GM23338 (cell line): ENCODE data around the gene CRADD. TPM values are rescaled to one million over a fixed set of nuclear protein-coding genes. Genes with fewer than 3 reads are reported as not detected.
A peak's percentile ranks its signal among the peaks of the same experiment; 100 is the strongest.

ENCODE experiments used
- ATAC-seq: fragments of 200-7000 bp; cut with Tn5 transposase; 3 replicates; pipeline ENCODE4 v1.9.1; 2020
- DNase-seq: peaks from one replicate; pipeline ENCODE4 v3.0.0-alpha.2; 2015; ENCODE audit warnings: low spot score
- H2AFZ ChIP-seq: fragments of 200-600 bp; sonication (generic); 2 replicates; pipeline ENCODE4 v1.8.0; 2016; ENCODE audit warnings: antibody characterized with exemption, mild to moderate bottlenecking, moderate library complexity
- H3F3A ChIP-seq: fragments of 200-600 bp; sonication (generic); replicated peaks from 2 replicates; pipeline ENCODE4 v1.8.0; 2017; ENCODE audit warnings: antibody characterized with exemption, mixed run types, low read depth
- H3K27ac ChIP-seq: fragments of 200-600 bp; sonication (generic); 2 replicates; pipeline ENCODE4 v1.6.1; 2016; ENCODE audit warnings: low read depth
- H3K27me3 ChIP-seq: fragments of 200-600 bp; sonication (generic); 2 replicates; pipeline ENCODE4 v1.8.0; 2016; ENCODE audit warnings: mild to moderate bottlenecking, mixed run types, moderate library complexity; ENCODE audit not compliant: insufficient read depth
- H3K36me3 ChIP-seq: fragments of 200-600 bp; sonication (generic); 2 replicates; pipeline ENCODE4 v1.8.0; 2016; ENCODE audit warnings: mild to moderate bottlenecking; ENCODE audit not compliant: insufficient read depth
- H3K4me1 ChIP-seq: fragments of 200-600 bp; sonication (generic); 2 replicates; pipeline ENCODE4 v1.8.0; 2016; ENCODE audit warnings: mild to moderate bottlenecking, moderate library complexity; ENCODE audit not compliant: insufficient read depth
- H3K4me2 ChIP-seq: fragments of 200-600 bp; sonication (generic); 2 replicates; pipeline ENCODE4 v1.7.1; 2017; ENCODE audit warnings: mixed run types
- H3K4me3 ChIP-seq: fragments of 200-600 bp; sonication (generic); 2 replicates; pipeline ENCODE4 v1.6.1; 2016; ENCODE audit warnings: mixed run types
- H3K79me2 ChIP-seq: fragments of 200-600 bp; sonication (generic); replicated peaks from 2 replicates; pipeline ENCODE4 v1.8.0; 2017; ENCODE audit warnings: mild to moderate bottlenecking; ENCODE audit not compliant: insufficient read depth
- H3K9me2 ChIP-seq: fragments of 200-600 bp; sonication (generic); 2 replicates; pipeline ENCODE4 v1.8.0; 2017; ENCODE audit not compliant: insufficient read depth
- H4K20me1 ChIP-seq: fragments of 200-600 bp; sonication (generic); replicated peaks from 2 replicates; pipeline ENCODE4 v1.8.0; 2017; ENCODE audit warnings: mild to moderate bottlenecking; ENCODE audit not compliant: insufficient read depth
- H3K27ac Mint-ChIP-seq: 2 replicates; pipeline ENCODE4 v1.8.0; 2020; ENCODE audit warnings: inconsistent platforms, mild to moderate bottlenecking, moderate library complexity, mixed read lengths
- H3K27me3 Mint-ChIP-seq: 3 replicates; pipeline ENCODE4 v1.8.0; 2022; ENCODE audit warnings: low read depth, mild to moderate bottlenecking, moderate library complexity, mixed read lengths, inconsistent platforms; ENCODE audit not compliant: insufficient read depth, poor library complexity
- H3K36me3 Mint-ChIP-seq: 3 replicates; pipeline ENCODE4 v1.8.0; 2021; ENCODE audit warnings: low read depth, mild to moderate bottlenecking, inconsistent platforms, moderate library complexity, mixed read lengths
- H3K4me1 Mint-ChIP-seq: 3 replicates; pipeline ENCODE4 v1.8.0; 2020; ENCODE audit warnings: mild to moderate bottlenecking, inconsistent platforms, mixed read lengths
- H3K4me3 Mint-ChIP-seq: 3 replicates; pipeline ENCODE4 v1.8.0; 2021; ENCODE audit warnings: moderate library complexity, mild to moderate bottlenecking, inconsistent platforms, mixed read lengths
- H3K9me3 Mint-ChIP-seq: 3 replicates; pipeline ENCODE4 v1.8.0; 2020; ENCODE audit warnings: moderate library complexity, mild to moderate bottlenecking, inconsistent platforms, mixed read lengths
- CREB1 ChIP-seq: fragments of 250-450 bp; sonication (Bioruptor Pico); IDR thresholded peaks from 2 replicates; pipeline ENCODE4 v1.5.0; 2020; ENCODE audit warnings: low read depth, mild to moderate bottlenecking, moderate library complexity
- EZH2phosphoT487 ChIP-seq: fragments of 200-600 bp; sonication (generic); IDR thresholded peaks from one replicate; pipeline ENCODE4 v1.8.1; 2018; ENCODE audit warnings: antibody characterized with exemption; ENCODE audit not compliant: unreplicated experiment
- JUNB ChIP-seq: IDR thresholded peaks from one replicate; pipeline ENCODE4 v1.6.1; 2016; ENCODE audit warnings: antibody characterized with exemption; ENCODE audit not compliant: unreplicated experiment
- NANOG ChIP-seq: IDR thresholded peaks from 2 replicates; pipeline ENCODE4 v1.6.1; 2016; ENCODE audit warnings: antibody characterized with exemption, borderline replicate concordance
- POLR2AphosphoS5 ChIP-seq: IDR thresholded peaks from 2 replicates; pipeline ENCODE4 v1.6.1; 2016; ENCODE audit warnings: antibody characterized with exemption, low read depth
- STAT1 ChIP-seq: IDR thresholded peaks from one replicate; pipeline ENCODE4 v1.6.1; 2016; ENCODE audit warnings: antibody characterized with exemption; ENCODE audit not compliant: unreplicated experiment
- ZNF331 ChIP-seq: fragments of 250-450 bp; sonication (Bioruptor Pico); IDR thresholded peaks from 2 replicates; pipeline ENCODE4 v1.5.0; 2020; ENCODE audit warnings: low read depth, mild to moderate bottlenecking, moderate library complexity
- polyA plus RNA-seq: library from polyadenylated mRNA; unstranded; fragments of >200 nt; fragmentation: Nextera tagmentation; extraction: Ambion mirVana; gene quantifications from 2 replicates; pipeline ENCODE4 v1.2.1, GENCODE V29; 2016
- total RNA-seq: library from RNA; depleted of rRNA; stranded (reverse); fragments of >200 nt; shearing (Covaris generic); gene quantifications from 2 replicates; pipeline ENCODE4 v1.2.3, GENCODE V29; 2014
- TF ChIP-seq, protein P1 (sequence below): IDR thresholded peaks from 2 replicates; pipeline ENCODE4 v1.6.1; 2016; ENCODE audit warnings: antibody characterized with exemption
- TF ChIP-seq, protein P2 (sequence below): fragments of 250-450 bp; sonication (Bioruptor Pico); IDR thresholded peaks from 2 replicates; pipeline ENCODE4 v1.5.0; 2020; ENCODE audit warnings: mild to moderate bottlenecking, moderate library complexity

The CRADD gene
- total and polyA plus RNA-seq, 2 experiments from 2014 or later = 6.3 to 27.9 TPM

DNA sequence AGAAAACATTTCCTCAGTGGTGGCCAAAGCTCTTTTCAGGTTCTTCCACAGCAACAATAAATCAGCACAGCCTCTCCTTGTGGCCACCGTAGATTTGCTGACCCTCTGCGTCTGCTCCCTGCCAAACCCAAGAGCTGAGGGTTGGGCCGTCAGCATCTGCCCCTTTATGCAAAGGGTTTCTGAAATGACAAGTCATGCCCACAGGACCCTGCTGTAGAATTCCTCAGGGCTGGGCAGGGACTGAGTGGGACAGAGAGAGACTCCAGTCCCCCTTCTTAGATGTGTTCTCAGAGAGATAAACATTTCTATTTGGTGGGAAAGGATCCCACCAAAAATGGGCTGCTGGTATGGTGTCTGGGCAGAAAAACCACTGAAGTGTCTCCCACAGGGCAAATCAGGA lies 238.2 kb downstream of the CRADD start:
- Histone ChIP-seq H4K20me1 (no peaks in the 10 kb centered on the region), H3K27me3 (no peaks in the 10 kb centered on the region), H3K79me2 (no peaks in the 10 kb centered on the region), H3K36me3 (no peaks in the 10 kb centered on the region), H3F3A (no peaks in the 10 kb centered on the region), H3K4me1 (peaks cover 3% of the 10 kb centered on the region; the same call in 1 of the 2 replicates), H3K4me3 (no peak overlapping the region), H3K27ac (no peak overlapping the region), H3K4me2 (no peak overlapping the region), H2AFZ (no peak overlapping the region), H3K9me2 (0 out of 2 replicates have a peak, but pooled peaks cover 8% of the 10 kb centered on the region)
- no peak for DNase-seq
- H3K36me3 Mint-ChIP-seq = no peaks in the 10 kb centered on the region
- H3K27me3 Mint-ChIP-seq = peaks cover 5% of the 10 kb centered on the region
- 0 out of 2 replicates have a peak overlapping the region, but pooled peaks have one; percentile 63 for H3K27ac Mint-ChIP-seq
- ATAC-seq = no peak
- TF ChIP-seq STAT1 (no peak), CREB1 (CRISPR knock-in tag) (no peak), POLR2AphosphoS5 (no peak), JUNB (no peak), NANOG (no peak), ZNF331 (no peak), EZH2phosphoT487 (no peak)
- TF ChIP-seq, protein P1, sequence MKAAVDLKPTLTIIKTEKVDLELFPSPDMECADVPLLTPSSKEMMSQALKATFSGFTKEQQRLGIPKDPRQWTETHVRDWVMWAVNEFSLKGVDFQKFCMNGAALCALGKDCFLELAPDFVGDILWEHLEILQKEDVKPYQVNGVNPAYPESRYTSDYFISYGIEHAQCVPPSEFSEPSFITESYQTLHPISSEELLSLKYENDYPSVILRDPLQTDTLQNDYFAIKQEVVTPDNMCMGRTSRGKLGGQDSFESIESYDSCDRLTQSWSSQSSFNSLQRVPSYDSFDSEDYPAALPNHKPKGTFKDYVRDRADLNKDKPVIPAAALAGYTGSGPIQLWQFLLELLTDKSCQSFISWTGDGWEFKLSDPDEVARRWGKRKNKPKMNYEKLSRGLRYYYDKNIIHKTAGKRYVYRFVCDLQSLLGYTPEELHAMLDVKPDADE = no peak
- TF ChIP-seq, protein P2, sequence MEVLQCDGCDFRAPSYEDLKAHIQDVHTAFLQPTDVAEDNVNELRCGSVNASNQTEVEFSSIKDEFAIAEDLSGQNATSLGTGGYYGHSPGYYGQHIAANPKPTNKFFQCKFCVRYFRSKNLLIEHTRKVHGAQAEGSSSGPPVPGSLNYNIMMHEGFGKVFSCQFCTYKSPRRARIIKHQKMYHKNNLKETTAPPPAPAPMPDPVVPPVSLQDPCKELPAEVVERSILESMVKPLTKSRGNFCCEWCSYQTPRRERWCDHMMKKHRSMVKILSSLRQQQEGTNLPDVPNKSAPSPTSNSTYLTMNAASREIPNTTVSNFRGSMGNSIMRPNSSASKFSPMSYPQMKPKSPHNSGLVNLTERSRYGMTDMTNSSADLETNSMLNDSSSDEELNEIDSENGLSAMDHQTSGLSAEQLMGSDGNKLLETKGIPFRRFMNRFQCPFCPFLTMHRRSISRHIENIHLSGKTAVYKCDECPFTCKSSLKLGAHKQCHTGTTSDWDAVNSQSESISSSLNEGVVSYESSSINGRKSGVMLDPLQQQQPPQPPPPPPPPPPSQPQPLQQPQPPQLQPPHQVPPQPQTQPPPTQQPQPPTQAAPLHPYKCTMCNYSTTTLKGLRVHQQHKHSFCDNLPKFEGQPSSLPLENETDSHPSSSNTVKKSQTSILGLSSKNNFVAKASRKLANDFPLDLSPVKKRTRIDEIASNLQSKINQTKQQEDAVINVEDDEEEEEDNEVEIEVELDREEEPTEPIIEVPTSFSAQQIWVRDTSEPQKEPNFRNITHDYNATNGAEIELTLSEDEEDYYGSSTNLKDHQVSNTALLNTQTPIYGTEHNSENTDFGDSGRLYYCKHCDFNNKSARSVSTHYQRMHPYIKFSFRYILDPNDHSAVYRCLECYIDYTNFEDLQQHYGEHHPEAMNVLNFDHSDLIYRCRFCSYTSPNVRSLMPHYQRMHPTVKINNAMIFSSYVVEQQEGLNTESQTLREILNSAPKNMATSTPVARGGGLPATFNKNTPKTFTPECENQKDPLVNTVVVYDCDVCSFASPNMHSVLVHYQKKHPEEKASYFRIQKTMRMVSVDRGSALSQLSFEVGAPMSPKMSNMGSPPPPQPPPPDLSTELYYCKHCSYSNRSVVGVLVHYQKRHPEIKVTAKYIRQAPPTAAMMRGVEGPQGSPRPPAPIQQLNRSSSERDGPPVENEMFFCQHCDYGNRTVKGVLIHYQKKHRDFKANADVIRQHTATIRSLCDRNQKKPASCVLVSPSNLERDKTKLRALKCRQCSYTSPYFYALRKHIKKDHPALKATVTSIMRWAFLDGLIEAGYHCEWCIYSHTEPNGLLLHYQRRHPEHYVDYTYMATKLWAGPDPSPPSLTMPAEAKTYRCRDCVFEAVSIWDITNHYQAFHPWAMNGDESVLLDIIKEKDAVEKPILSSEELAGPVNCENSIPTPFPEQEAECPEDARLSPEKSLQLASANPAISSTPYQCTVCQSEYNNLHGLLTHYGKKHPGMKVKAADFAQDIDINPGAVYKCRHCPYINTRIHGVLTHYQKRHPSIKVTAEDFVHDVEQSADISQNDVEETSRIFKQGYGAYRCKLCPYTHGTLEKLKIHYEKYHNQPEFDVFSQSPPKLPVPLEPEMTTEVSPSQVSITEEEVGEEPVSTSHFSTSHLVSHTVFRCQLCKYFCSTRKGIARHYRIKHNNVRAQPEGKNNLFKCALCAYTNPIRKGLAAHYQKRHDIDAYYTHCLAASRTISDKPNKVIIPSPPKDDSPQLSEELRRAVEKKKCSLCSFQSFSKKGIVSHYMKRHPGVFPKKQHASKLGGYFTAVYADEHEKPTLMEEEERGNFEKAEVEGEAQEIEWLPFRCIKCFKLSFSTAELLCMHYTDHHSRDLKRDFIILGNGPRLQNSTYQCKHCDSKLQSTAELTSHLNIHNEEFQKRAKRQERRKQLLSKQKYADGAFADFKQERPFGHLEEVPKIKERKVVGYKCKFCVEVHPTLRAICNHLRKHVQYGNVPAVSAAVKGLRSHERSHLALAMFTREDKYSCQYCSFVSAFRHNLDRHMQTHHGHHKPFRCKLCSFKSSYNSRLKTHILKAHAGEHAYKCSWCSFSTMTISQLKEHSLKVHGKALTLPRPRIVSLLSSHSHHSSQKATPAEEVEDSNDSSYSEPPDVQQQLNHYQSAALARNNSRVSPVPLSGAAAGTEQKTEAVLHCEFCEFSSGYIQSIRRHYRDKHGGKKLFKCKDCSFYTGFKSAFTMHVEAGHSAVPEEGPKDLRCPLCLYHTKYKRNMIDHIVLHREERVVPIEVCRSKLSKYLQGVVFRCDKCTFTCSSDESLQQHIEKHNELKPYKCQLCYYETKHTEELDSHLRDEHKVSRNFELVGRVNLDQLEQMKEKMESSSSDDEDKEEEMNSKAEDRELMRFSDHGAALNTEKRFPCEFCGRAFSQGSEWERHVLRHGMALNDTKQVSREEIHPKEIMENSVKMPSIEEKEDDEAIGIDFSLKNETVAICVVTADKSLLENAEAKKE (CRISPR knock-in tag) = no peak
- no peaks in the 10 kb centered on the region; the same call in 2 of the 3 replicates for H3K4me1 Mint-ChIP-seq
- H3K9me3 Mint-ChIP-seq = no peaks in the 10 kb centered on the region
- no peak overlapping the region for H3K4me3 Mint-ChIP-seq
